ENCODE results near the gene RBM20.

The RBM20 gene

GRCh38 chr10:110853921-110854605, 209.9 kb downstream of the RBM20 start:
- Mint-ChIP-seq H3K4me3 (no peak overlapping the region), H3K27ac (peak overlapping the region in 1 of 3 experiments; percentile 15), H3K9me3 (no peaks in the 10 kb centered on the region), H3K36me3 (ENCODE audit: low read depth) (no peaks in the 10 kb centered on the region), H3K4me1 (peaks cover 22% of the 10 kb centered on the region), H3K27me3 (ENCODE audit: low read depth) (no peaks in the 10 kb centered on the region)
- no peak for TF ChIP-seq CTCF (IDR thresholded peaks at IDR 0.05; ENCODE audit: unreplicated experiment in 3 of 3)

GRCh38 chr10:110857265-110858171, 213.4 kb downstream of the RBM20 start:
- peaks cover 40% of the 10 kb centered on the region for H3K4me1 Mint-ChIP-seq
- TF ChIP-seq CTCF (IDR thresholded peaks at IDR 0.05; ENCODE audit: unreplicated experiment in 3 of 3), result no peak
- peak overlapping the region; percentile 60 to 86 (median 84) for H3K27ac Mint-ChIP-seq
- no peaks in the 10 kb centered on the region for H3K36me3 Mint-ChIP-seq (ENCODE audit: low read depth)
- H3K9me3 Mint-ChIP-seq, result no peaks in the 10 kb centered on the region
- H3K4me3 Mint-ChIP-seq, result peak overlapping the region in 1 of 3 experiments; percentile 50
- no peaks in the 10 kb centered on the region for H3K27me3 Mint-ChIP-seq (ENCODE audit: low read depth)

- no peak for TF ChIP-seq CTCF (IDR thresholded peaks at IDR 0.05; ENCODE audit: unreplicated experiment in 3 of 3)
- H3K4me1 Mint-ChIP-seq, result peaks cover 49% of the 10 kb centered on the region
- H3K27ac Mint-ChIP-seq, result peak overlapping the region in 2 of 3 experiments; percentile 49 to 86
- H3K36me3 Mint-ChIP-seq (ENCODE audit: low read depth), result no peaks in the 10 kb centered on the region
- H3K4me3 Mint-ChIP-seq, result no peak overlapping the region
- H3K9me3 Mint-ChIP-seq, result no peaks in the 10 kb centered on the region
- no peaks in the 10 kb centered on the region for H3K27me3 Mint-ChIP-seq (ENCODE audit: low read depth)
Measured at GRCh38 chr10:110858297-110858934, 214.3 kb downstream of the RBM20 start.

- Mint-ChIP-seq H3K36me3 (ENCODE audit: low read depth) (no peaks in the 10 kb centered on the region), H3K9me3 (no peaks in the 10 kb centered on the region), H3K27ac (peak overlapping the region; percentile 2 to 70 (median 60)), H3K4me1 (peaks cover 59% of the 10 kb centered on the region), H3K4me3 (no peak overlapping the region), H3K27me3 (ENCODE audit: low read depth) (no peaks in the 10 kb centered on the region)
- TF ChIP-seq CTCF (IDR thresholded peaks at IDR 0.05; ENCODE audit: unreplicated experiment in 3 of 3), result no peak
Measured at GRCh38 chr10:110859206-110859972, 215.3 kb downstream of the RBM20 start.

- H3K27me3 Mint-ChIP-seq (ENCODE audit: low read depth), result no peaks in the 10 kb centered on the region
- H3K36me3 Mint-ChIP-seq (ENCODE audit: low read depth), result no peaks in the 10 kb centered on the region
Measured at GRCh38 chr10:110859973-110860376, 215.8 kb downstream of the RBM20 start.

More at GRCh38 chr10:110859973-110860376, 215.8 kb downstream of the RBM20 start:
- no peak for TF ChIP-seq CTCF (IDR thresholded peaks at IDR 0.05; ENCODE audit: unreplicated experiment in 3 of 3)
- H3K4me1 Mint-ChIP-seq, result peaks cover 64% of the 10 kb centered on the region
- peak overlapping the region; percentile 2 to 70 (median 60) for H3K27ac Mint-ChIP-seq
- no peak overlapping the region for H3K4me3 Mint-ChIP-seq
- no peaks in the 10 kb centered on the region for H3K9me3 Mint-ChIP-seq
